NCI-H1105 treated with DMSO at 0.1 percent for 48 hours (cell line): Measurements from ENCODE around the gene SLC38A1.
A peak's percentile ranks its signal among the peaks of the same experiment; 100 is the strongest.
"Not testable (repeated sequence)": the region's sequence is repeated elsewhere in the genome, so short reads cannot be mapped to it uniquely, and the experiment has no call there.

Experiments
- DNase-seq: peaks from one replicate; lab custom pipeline; 2025; lab: John Stamatoyannopoulos, UW

Gene SLC38A1

DNA sequence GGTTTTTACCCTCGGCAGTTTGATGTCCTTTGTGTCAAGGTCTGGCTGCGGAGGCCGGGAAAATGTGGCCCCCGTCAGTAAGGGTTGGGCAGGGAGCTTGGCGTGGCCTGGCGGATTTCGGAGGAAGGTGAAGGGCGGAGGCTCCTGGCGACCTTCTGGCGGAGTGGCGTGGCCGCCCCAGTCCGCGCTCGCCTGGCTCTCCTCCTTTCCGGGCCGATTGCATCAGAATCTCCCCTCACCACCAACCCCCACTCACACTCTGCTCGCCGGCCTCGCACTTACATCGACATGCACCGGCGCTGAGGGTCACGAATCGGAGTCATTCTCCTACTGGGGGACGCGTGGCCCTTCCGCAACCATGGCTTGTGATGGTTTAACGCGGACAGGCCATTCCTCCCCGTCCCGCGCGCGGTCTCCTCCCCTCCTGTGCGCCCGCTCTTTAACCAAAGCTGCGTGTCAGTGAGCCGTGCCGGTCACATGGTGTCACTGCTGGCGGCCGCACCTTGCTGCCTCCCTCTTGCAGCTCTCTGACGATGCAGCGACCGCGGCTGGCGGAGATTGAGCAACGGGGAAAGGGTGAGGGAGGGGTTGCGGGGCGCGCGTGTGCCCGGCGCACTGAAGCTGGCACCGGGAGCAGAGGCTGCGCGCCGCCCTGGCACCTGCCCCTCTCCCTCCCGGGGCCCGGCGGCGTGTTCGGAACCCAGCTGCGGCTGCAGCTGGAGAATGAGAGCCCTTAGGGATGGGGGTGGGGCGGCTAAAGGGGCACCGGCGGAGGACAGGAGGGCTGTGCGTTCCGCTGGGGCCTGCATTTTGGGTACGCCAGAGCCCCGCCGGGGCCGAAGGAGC lies at the start of gene SLC38A1:
Gene SLC38A1, minus strand, starts transcription at position 461 of the 846 bp plus-strand sequence. CDS start 29,243 bp downstream, outside the sequence.
- DNase-seq: peak; percentile 84

DNA sequence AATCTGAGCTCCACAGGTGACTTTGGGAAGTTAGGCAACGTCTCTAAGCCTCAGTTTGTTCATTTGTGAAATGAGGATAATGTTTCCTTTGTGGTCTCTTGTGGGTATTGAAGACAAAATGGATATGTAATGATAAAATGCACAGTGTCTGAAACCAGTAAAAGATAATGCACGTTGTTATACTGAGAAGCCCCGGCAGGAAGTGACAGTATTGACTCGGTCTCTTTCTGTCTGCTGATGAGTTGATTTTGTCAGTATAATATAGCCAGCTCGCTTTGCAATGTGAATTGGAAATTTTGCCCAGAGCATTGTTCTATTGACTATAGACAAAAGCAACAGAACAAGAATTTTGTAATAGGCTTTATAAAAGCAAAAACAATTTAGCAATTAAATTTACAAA lies 49.2 kb upstream of the SLC38A1 start:
- DNase-seq: no peak

DNA sequence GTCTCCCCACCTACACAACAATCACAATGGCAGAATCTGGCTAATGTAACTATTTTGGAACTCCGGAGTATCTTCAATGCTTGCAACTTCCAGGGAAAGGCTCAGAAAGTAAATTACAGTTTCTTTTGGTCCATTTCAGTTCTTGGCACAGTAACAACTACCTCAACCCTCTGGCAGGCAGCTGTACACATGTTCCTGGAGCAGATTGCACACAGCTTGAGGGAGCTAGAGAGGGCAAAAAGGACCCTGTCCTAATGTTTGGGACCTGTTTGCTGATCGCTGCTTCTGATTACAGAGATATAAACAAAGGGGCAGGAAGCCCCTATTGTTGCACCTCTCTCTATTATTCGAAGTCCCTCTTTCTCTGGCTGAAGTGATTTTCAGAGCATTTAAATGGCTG lies 35.2 kb upstream of the SLC38A1 start:
- no peak for DNase-seq

DNA sequence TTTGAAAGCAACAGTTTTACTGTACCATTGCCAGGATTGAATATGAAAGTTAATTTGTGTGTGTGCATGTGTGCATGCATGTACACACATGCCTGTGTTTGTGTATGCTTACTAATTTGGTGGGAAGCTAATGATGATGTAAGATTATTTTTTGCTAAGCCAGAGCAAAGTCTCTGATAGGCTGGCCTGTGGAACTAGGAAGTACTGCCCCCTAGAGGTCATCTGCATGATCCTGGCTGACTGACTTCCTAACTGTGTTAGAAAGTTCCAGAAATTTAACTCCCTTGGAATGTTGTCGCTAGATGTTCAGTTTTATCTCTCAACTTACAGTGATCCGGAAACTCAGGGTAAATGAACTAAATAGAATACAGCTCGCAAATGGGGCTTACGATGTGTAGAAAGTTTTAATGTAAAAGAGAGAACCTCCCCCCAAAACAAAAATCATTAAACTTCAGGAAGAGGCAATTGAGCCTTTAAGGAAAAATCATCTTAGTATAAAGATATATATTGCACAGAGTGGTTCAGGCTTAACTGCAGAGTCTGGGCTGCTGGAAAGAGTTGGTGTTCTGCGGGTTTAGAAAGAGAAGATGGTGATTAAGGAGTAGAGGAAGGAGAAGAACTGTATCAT lies 34.3 kb upstream of the SLC38A1 start:
- DNase-seq: peak; percentile 16

DNA sequence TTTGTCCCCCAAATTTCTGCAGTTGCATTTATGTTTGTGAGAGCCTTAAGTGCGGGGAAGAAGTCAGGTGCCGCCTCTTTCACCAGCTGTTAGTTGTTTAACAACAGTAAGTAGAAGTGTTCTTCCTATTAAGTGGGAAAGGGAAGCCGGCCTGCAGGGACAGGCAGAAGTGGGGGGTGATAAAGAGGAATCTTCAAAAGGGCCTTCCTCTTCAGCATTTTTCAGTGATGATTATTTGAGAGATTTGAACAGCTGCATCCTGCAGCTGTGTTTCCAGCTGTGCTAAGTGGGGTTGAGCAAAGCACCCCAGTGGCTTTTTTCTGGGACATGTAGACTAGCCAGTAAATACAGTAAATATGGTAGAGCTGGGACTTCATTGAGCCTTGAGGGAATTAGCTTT lies 32.1 kb upstream of the SLC38A1 start:
- DNase-seq: no peak

DNA sequence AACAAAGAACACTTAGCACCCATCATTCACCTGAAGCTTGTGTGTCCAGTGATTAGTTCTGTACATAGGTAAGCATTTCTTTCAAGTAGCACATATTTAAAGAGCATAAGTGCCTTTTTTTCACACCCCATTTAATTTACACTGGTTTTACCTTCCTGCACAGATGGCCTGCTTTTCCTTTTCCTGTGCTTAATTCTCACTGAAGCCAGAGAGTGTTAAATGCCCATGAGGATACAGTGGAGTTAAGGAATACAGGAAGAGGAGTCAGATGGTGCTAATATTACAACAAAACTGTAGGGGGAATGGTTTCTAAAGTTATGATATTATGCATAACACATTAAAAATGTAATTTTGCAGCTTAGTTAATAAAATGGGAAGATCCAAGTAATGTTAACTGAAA lies 31.0 kb upstream of the SLC38A1 start:
- DNase-seq: peak; percentile 8

DNA sequence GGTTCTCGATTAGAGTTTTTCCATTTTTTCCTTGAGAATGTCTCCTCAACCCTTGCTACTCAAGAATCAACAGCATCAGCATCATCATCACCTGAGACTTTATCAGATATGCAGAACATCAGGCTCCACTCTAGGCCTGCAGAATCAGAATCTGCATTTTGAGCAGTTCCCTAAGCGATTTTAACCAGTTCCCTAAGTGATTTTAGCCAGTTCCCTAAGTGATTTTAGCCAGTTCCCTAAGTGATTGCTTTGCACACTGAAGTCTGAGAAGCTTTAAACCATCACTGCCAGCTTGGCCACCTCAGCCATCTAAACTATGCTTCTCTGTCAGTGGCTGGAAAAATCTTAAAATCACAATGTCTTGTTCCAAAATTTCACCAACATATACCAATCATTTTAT lies 29.4 kb upstream of the SLC38A1 start:
- no peak for DNase-seq

DNA sequence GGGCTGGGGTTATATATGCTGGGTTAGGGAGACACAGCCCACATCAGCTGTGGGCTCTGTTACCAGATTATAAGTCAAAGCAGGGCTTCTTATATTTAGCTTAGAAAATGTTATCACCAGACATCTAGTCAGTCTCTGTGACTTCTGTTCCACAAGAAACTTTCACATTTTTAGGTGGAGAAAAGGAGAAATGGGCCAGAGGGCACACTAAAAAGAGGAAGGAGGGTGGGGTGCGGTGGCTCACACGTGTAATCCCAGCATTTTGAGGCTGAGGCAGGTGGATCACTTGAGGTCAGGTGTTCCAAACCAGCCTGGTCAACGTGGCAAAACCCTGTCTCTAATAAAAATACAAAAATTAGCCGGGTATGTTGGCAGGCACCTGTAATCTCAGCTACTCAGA lies 28.0 kb upstream of the SLC38A1 start:
- no peak for DNase-seq

DNA sequence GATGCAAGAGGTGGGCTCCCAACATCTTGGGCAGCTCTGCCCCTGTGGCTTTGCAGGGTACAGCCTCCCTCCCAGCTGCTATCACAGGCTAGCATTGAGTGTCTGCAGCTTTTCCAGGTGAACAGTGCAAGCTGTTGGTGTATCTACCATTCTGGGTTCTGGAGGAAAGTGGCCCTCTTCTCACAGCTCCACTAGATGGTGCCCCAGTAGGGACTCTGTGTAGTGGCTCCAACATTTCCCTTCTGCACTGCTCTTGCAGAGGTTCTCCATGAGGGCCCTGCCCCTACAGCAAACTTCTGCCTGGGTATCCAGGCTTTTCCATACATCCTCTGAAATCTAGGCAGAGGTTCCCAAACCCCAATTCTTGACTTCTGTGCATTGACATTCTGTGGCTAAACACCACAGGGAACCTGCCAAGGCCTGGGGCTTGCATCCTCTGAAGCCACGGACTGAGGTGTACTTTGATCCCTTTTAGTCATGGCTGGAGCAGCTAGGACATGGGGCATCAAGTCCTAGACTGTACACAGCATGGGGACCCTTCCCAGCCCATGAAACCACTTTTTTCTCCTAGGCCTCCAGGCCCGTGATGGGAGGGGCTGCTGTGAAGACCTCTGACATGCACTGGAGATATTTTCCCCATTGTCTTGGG lies 24.0 kb upstream of the SLC38A1 start:
- no peak for DNase-seq

DNA sequence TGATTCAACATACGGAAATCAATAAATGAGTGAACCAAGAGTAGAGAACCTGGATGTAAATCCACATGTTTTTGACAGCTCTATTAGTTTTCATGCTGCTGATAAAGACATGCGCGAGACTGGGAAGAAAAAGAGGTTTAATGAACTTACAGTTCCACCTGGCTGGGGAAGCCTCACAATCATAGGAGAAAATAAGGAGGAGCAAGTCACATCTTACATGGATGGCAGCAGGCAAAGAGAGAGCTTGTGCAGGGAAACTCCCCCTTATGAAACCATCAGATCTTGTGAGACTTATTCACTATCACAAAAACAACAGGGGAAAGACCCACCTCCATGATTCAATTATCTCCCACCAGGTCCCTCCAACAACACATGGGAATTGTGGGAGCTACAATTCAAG lies 23.1 kb upstream of the SLC38A1 start:
- DNase-seq: not testable (repeated sequence)

DNA sequence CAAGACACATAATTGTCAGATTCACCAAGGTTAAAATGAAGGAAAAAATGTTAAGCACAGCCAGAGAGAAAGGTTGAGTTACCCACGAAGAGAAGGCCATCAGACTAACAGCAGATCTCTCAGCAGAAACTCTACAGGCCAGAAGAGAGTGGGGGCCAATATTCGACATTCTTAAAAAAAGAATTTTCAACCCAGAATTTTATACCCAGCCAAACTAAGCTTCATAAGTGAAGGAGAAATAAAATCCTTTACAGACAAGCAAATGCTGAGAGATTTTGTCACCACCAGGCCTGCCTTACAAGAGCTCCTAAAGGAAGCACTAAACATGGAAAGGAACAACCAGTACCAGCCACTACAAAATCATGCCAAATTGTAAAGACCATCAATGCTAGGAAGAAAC lies 16.3 kb upstream of the SLC38A1 start:
- not testable (repeated sequence) for DNase-seq

DNA sequence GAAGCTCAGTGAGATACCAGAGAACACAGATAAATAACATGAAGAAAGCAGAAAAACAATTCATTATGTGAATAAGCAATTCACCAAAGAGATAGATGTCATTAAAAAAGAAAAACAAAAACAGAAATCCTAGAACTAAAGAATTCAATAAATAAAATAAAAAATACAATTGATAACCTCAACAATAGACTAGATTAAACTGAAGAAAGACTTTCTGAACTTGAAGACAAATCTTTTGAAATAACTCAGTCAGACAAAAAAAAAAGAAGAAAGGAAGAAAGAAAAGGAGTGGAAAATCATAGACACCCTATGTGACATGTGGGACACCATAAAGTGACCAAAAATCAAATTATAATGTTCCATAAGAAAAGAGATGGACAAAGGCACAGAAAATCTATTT lies 14.0 kb upstream of the SLC38A1 start:
- DNase-seq: no peak

DNA sequence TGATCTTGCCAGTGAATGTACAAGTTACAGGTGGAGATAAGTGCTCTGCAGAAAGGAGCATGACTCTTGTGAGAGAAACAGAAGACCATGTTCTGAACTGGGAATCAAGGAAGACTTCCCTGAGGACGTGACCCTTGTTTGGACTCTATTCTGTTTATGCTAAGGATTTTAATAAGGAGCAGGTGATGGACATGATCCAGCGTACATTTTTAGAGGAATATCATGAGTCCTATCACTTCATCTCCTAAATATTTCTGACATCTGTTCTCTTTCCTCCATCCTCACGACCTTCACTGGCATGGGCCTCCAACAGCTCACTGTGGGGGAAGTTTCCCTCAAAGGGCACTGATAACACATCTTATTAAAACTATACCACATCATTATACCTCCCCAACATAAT lies 7.9 kb upstream of the SLC38A1 start:
- DNase-seq: no peak

DNA sequence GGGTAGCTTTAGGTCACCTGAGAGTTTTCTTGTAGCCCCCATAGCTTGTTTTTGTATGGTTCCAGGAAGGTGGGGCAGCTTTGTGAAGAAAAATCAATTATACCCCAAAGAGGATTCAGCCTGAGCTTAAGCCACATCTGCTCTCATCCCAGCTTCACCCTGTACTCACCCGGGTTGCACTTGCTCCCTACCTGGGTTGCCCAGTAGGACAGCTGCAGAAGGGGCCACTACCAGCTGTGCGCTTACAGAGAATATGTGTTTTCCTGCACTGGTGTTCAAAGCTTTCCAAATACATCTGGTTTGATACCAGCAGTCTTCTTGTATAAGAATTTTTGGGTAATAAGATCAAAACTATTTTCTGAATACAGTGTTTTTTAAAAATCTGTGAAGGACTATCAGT lies 3.0 kb upstream of the SLC38A1 start:
- no peak for DNase-seq

DNA sequence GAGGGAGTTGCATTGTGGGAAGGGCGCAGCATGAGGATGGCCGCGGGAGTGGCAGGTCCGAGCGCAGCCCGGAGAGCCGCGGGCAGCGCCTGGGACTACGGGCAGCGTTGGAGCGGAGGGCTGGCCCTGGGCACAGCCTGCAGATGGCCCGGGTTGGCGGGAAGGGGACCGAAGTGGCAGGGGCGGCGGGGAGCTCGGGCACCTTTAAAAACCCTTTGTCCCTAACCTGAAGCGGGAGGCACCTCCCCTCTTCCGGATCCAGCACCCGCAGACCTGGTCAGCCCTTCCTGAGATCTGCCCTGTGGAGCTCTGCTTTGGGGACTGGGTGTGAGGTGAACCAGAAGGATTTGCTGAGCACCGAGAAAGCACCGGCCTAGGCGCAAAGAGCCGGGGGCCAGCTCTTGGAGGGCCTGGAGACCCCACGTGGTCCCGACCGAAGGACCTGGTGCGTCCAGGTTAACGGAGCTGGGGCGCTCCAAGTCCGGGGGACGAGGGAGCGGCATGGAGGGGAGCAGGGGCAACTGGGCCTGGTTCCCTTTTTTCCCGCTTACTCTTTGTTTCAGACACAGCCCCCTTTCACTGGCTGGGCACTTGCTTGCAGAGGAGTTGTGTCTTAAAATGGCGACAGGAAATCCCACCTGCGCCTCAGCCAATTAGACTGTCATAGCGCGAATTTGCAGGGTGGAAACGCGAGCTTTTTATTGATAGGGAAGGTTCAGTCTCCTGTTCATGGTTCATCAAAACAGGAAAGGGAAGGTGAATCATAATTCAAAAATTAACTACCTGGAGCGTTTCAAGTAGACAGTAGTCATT lies 792 bp upstream of the SLC38A1 start:
- DNase-seq: no peak

DNA sequence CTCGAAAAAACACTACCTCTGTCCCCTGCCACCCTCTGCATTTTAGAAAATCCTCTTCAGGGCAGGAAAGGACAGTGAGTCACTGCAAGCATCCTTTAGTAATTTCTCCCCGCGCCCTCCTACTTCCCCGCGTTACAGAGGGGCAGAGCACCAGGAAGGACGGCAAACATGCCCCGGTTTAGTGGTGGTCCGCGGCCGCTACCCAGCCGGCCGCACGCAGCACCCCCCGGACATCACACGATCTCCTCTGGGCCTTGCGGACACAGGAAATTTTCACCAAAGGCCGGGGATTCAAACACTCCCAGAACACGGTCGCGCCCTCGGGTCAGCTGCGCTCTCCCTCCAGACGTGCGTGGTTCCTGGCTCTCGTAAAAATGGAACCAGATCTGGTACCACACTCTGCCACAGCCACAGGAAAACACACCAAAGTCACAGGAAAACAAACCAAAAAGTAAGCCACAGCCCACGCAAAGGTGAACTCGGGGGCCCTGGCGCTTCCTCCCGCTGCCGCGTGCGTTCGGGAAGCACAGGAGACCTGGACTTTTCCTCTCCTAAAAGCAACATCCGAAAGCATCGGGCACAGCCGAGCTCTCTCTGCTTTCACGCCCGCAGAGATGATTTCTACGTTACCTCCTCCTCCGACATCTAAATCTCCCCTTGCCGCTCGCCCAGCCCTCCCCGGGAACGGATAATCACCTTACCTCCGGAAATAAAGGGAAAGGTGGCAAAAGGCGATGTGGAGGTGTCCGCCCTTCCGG lies 839 bp downstream of the SLC38A1 start:
- peak; percentile 56 for DNase-seq

DNA sequence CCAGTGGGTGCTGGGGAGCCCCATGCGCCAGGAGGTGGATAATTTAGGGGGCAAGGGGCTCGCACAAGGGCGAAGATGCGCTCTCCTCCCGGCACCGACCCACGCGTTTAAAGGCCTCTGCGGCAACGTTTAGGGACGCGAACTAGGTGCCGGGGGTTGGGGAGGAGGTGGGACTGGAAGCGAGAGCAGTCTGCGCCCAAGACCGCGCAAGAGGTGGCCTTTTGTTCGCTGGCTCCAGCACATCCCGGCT lies 1.3 kb downstream of the SLC38A1 start:
- peak; percentile 65 for DNase-seq

DNA sequence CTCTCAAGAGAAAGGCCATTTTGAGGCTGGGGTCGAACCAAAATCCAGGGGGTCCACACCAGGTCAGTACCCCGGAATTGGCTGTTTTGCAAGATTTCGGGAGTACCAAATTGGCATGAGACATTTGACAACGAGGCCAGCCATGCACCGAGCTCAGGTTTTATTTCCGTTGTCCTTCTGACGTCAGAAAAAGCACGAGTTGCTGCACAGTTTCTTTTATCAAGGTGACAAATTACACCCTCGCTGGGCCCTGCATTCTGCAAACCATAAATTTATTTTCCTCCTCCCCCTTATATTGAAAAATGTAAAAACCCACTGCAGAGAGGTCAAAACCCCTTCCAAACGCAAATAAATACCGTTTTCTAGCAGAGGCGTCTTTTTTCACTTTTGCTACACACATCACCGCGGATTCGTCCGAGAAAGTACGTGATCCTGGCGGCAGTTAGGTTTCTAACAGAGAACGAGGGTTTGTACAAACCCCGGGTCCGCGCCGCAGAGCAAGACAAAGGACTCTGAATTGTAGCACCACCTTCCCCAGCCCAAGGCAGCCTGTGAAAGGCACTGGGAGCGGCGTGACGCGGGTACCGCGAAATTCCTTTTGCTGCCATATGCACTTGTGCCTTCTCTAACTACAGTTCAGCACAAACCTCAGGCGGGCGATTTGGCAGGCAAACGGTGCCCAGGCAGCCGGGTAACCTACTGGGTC lies 1.8 kb downstream of the SLC38A1 start:
- peak; percentile 73 for DNase-seq

DNA sequence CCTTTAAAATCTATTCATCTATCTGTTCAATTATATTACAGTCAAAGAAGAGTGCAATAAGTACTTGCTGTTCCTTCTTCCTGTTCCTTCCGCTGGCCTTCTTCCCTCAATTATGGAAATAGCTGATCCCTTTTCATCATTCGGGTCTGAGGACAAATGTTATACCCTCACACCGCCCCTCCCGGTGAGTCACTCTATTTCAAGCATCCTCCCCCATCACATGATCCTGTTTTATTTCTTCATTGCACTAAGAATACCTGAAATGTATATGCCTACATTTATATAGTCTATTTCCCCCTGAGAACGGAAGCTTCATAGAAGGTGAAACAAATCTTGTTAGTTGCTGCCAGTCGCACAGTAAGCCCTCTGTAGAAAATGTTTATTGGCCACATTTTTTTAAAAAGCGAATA lies 2.5 kb downstream of the SLC38A1 start:
- peak; percentile 51 for DNase-seq

DNA sequence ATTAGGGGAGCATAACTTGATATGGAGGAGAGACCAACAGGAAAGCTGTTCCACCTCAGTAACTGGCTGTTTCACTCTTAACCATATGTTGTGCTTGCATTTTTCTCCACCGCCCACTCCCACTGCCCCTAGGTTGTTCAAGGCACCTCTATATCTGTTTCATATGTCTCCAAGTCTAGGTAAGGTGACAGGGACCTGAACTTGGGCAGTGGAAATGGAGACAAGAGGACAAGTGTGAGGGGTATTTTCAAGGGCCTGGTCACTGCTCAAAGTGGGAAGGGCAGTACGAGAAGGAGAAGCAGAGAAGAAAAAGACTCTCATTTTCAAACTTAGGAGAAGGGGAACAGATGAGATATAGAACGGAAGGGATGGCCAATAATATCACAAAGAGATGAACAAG lies 3.1 kb downstream of the SLC38A1 start:
- no peak for DNase-seq

DNA sequence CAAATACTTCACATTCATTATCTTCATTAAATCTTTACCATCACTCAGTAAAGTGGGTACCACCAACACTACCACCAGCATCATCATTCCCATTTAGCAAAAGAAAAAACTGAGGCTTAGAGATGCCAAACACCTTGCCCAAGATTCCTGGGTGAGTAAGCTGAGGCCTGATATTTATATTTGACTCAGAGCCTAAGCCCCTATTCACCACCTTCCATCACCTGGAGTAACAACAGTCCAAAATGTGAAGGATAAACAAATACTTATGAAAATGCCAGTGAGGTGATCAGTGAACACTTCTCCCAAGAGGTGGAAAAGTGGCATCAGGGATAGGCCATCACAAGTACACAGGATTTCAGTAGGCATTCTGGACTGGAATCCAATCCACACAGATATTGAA lies 3.7 kb downstream of the SLC38A1 start:
- no peak for DNase-seq
